GM18505 (cell line): Measurements from ENCODE around the gene CDKAL1.
"Not testable (repeated sequence)": the region's sequence is repeated elsewhere in the genome, so short reads cannot be mapped to it uniquely, and the experiment has no call there.

Experiments used
- ATAC-seq: cut with Tn5 transposase; IDR thresholded peaks from one replicate; pipeline ENCODE4 v1.9.1; 2021; ENCODE audit not compliant: unreplicated experiment
- POLR2A ChIP-seq: IDR thresholded peaks from 4 replicates; pipeline ENCODE4 v1.6.1; 2011; ENCODE audit warnings: borderline replicate concordance; ENCODE audit not compliant: insufficient read depth, insufficient read length; ENCODE audit errors: extremely low read depth

Gene CDKAL1

DNA sequence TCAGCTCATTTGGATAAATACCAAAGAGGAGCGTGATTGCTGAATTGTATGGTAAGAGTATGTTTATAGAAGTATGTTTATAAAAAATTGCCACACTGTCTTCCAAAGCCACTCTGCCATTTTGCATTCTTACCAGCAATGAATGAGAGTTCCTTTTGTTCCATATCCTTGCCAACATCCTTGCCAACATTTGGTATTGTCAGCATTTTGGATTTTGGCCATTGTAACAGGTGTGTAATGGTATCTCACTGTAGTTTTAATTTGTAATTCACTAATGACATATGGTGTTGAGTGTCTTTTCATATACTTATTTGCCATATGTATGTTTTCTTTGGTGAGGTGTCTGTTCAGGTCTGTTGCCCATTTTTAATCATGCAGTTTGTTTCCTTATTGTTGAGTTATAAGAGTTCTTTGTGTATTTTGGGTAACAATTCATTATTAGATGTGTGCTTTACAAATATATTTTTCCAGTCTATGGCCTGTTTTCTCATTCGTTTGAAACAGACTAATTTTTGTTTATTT lies 539.1 kb downstream of the CDKAL1 start:
- no peak for ATAC-seq

DNA sequence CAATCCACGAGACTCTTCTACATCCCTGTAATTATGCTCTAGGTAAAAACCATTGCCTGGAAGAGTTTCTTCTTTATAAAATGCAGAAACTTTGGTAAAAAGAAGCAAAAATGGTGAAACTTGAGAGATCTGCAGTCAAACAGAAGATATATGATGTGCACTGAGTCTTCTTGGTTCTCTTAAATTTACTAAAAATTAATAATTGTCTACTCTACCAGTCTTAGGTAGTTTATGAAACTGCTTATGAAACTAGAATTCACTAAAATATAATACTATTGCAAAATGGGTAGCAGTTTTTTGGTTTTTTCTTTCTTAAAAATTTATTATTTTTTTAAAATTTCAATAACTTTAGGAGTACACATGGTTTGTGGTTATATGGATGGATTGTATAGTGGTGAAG lies 540.2 kb downstream of the CDKAL1 start:
- no peak for TF ChIP-seq POLR2A
- no peak for ATAC-seq

More for the DNA sequence above, 539.1 kb downstream of the CDKAL1 start:
- TF ChIP-seq POLR2A: no peak

DNA sequence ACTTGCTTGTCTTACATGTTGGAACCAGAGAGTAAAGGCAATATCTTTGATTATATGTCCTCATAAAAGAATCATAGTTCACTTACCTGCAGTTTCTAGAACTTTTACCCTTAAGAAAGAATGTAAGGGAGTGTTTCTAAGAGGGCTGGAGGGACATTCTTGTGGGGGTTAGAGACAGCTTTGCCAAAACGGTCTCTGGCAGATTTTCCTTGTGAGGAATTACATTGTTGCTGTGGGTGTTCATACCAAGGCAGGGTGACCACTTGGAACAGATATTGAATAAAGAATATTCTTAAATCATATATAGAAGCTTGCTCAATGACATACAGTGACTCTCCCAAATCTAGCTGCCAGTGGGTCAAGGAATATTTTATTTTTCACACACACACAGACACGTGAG lies 541.7 kb downstream of the CDKAL1 start:
- no peak for TF ChIP-seq POLR2A
- no peak for ATAC-seq

DNA sequence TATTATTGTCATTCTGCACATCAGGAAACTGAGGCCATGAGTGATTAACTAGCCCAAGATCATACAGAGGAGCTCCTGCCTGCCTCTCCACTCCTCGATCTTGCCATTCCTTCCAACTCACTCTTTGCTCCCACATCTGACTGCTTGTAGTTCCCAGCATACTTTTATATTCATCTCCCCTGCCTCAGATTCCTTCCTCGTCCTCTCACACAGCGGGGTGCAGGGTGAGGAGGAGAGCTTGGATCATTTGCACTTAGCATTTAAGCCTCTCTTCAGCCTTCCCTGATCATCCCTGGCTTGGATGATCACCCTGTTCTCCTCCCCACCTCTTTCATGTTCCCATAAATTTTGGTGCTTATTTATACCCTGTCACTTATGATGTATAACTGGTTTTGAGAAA lies 544.2 kb downstream of the CDKAL1 start:
- TF ChIP-seq POLR2A: no peak
- ATAC-seq: no peak

DNA sequence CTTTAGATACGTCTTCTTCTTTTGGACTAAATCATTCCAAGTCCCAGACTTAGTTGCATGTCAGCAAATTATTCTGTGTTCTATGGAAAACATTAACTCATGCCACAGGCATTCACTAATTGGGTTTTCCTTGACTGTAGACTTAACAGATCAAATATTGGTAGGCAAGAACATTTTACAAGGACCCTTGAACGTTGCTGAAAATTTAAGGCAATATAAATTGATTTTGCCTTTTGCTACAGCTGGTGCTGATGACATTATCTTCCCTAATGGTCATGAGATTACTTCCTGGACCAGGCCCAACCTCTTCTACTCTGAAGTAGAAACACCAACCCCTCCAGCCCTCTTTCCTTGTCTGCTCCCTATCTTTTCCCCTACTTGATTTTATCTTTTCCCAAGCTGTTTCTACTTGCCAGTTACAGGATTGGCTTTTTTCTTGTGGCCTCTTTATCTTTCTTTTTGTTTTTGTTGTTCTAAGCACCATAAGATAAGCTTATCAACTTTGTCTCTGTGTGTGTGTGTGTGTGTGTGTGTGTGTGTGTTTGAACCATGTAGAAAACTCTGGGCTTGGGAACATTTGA lies 545.3 kb downstream of the CDKAL1 start:
- no peak for ATAC-seq
- TF ChIP-seq POLR2A: no peak

DNA sequence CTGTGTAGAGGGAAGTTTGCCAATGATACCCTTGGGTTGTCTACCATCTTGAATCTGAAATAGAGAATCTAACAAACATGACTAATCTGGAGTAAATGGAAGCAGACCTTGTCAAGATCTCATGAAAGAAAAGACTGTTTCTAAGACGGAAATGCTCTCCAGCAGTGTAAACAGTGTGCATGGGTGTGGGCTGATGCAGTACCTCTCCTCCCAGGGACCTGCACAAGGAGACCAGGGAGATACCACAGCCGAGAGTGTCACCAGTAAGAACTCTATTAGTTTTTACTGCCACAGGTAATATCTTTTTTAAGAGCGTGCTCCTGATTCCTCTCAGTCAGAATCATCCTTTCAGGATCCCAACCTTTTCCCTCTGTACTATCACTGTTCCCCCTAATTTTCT lies 546.0 kb downstream of the CDKAL1 start:
- no peak for ATAC-seq
- no peak for TF ChIP-seq POLR2A

DNA sequence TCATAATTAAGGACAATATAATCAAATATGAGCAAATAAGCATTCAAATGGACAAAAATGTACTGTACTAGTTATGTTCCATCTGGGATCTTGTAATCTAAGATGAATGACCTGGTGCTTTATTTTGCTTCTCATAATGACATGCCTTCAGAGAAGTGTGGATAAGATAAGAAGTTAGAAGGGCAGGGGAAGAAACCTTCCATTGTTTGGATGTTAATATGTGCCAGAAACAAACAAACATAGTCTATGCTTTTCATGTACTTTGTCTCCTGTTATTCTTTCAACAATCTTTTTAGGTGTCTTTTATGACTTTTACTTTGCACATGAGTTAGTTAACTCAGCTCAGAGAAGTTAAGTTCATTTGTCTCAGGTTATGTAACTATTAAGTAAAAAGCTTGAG lies 547.8 kb downstream of the CDKAL1 start:
- no peak for TF ChIP-seq POLR2A
- no peak for ATAC-seq

DNA sequence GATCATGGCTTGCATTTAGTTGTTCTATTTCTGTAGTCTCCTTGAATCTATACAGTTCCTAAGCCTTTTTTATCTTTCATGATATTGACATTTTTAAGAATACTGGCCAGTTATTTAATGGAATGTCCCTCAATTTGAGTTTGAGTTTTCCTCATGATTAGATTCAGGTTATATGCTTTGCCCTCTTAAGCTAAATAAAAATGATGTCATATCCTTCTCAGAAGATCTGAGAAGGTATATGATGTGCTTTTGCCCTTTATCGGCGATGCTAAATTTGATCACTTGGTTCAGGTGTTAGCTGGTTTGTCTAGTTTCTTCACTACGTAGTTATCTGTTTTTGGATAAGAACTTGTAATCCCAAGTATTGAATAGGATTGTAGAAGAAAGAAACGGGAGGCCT lies 549.5 kb downstream of the CDKAL1 start:
- no peak for ATAC-seq
- TF ChIP-seq POLR2A: no peak

DNA sequence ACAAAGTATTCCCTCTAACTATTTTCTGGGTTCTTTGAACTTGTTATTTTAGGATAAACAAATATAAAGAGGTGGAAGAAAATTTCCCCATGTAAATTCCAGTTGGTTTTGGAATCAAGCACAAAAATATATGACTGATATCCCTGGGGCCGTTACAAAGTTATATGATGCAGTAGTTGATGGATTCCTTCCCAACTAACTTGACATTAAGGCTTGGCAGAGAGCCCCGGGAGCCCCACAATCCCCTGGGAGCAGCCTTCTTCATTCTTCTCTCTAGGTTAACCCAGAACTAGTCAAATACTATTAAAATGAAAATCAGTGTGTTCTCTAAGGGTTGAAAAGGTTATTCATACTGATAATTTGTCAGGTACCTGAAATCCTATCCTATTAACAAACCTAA lies 550.4 kb downstream of the CDKAL1 start:
- no peak for ATAC-seq
- TF ChIP-seq POLR2A: no peak

DNA sequence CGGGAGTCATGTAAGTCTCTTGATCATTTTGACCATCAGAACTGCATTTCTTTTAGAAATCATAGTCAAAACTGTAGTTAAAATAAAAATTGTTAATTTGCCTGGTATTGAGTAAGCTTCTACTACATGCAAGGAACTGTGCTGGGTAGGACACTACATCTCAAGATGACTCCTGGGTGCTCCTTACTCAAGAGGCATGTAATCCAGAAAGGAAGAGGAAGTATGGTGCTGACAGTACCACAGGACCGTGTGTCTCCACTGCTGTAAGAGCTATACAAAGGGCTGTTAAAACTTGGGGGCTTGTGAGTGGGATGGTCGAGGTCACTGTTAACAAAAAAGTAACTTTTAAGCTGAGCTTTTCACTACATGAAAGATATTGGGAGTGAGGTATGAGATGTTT lies 551.0 kb downstream of the CDKAL1 start:
- no peak for ATAC-seq
- TF ChIP-seq POLR2A: no peak

DNA sequence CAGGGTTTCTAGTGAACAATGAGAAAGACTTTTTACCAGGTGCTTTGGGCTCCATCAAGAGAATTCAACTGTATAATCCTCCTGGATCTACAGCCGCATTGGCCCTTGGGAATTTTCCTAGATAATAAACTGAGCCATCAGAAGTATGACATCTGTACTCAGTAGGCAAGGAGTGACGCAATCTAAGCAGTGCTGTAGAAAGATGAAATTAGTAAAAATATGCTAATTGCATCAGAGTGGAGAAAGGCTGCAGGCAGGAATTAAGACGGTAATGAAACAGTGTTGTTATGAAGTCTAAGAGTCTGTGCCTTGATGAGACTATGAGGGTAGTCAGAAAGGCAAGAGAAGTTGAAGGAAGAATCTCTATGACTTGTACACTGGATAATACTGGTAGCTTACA lies 551.4 kb downstream of the CDKAL1 start:
- no peak for ATAC-seq
- TF ChIP-seq POLR2A: no peak

DNA sequence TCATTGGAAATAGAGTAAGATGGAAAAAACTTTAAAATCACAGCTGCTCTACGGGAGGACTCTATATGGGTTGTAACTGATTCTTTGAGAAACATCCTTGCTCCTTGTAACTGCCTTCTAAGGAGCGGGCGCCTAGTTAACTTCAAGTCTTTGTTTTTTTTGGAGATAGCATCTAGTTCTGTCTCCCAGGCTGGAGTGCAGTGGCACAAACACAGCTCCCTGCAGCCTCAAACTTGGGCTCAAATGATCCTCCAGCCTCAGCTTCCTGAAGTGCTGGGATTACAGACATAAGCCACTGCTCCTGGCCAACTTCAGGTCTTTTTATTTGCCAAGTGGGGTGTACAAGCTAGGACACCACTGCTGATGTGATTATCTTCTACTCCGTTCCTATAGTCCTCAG lies 552.9 kb downstream of the CDKAL1 start:
- no peak for TF ChIP-seq POLR2A
- ATAC-seq: no peak

DNA sequence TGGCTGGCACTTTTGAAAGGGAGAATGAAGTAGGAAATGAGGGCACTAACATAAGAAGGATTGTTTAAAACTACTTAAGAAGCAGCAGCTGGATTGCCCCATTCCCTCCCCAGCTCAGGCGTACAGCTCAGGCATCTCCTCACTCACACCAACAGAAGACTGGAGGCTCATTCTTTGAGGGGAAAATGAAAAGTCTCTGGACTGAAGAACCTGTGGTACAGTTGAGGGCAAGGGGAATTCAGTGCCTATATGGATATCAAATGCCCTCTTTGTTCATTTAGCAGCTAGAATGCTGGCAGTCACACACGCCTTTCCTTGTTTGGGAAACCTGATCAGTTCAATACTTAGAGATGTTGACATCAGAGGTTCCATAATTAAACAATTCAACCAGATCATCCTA lies 557.2 kb downstream of the CDKAL1 start:
- no peak for TF ChIP-seq POLR2A
- ATAC-seq: no peak

DNA sequence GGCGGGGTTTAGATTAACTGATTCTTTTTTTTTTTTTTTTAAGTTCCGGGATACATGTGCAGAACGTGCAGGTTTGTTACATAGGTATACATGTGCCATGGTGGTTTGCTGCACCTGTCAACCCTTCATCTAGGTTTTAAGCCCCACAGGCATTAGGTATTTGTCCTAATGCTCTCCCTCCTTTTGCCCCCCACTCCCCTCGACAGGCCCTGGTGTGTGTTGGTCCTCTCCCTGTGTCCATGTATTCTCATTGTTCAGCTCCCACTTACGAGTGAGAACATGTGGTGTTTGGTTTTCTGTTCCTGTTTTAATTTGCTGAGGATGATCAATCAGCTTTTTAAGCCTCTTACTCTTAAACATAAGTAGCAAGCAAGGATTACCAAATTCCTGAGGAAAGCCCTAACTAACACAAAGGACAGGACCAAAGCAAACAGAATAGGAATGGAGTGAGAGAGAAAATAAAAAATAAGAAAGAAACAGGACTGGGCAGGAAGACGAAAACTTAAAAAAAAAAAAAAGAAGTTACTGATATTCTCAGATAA lies 558.0 kb downstream of the CDKAL1 start:
- ATAC-seq: not testable (repeated sequence)

DNA sequence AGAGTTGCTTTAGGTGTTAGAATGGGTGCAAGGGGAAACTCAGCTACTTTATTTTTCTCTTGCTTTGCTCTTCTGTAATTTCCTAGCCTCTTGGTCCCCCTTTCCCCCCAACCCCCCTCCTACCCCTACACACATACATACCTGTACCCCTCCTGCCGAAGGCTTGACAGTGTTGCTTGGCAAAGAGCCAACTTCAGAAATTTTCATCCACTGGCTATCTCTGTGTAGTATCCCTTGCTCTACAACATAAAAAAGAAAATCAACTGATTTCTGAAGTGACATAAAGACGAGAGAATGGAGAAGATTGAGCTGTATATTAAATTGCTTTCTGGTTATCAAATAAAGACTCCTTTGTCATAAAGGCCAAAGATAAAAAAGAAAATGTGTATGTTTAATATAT lies 561.2 kb downstream of the CDKAL1 start:
- no peak for ATAC-seq
- no peak for TF ChIP-seq POLR2A
